ENCODE measurements around the gene CABLES1. TPM values are rescaled to one million over a fixed set of nuclear protein-coding genes. Genes with fewer than 3 reads are reported as not detected.

The CABLES1 gene
- total RNA-seq, 1 experiment from 2014 or later: 21.9 TPM

DNA sequence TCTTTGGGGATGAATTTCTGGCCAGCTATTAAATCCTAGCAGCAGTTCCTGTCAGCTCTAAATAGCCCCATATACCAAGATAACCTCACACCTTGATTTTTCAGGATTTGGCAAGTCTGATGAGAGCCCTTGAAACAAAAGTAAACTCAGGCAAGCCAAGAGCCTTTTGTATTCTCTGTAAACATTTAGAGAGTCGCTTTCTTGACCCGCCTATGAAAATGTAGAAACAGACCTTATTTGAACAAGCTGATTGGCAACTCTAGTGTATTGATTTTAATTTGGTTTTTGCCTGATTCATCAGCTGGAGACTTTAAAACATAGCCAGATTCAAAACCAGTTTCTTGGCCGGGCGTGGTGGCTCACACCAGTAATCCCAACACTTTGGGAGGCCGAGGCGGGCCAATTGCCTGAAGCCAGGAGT, 43.4 kb downstream of the CABLES1 start:
- DNase-seq: no peak
- Histone ChIP-seq H3K27ac (no peak overlapping the region), H3K4me1 (no peaks in the 10 kb centered on the region), H3K9me3 (replicated peaks) (no peaks in the 10 kb centered on the region), H3K27me3 (no peaks in the 10 kb centered on the region), H3K36me3 (no peaks in the 10 kb centered on the region), H3K4me3 (no peak overlapping the region)

DNA sequence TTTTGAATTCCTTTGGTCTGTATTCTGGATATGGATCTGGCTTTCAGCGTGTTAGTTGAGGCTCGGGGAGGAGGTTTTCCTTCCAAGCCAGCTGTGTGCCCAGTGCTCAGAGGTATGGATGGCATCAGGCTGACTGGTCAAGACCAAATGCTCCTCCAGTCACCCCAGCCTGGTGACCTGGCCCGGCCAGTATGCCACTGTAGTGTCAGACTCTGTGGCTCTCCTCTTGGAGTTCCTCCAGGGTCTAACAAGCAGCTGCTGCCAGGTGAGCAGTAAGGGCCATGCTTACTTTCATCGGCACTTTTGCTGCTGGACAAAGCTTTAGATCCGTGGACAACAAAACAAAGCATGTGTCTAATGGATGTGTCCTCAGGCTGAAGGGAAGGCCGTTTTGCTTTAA, 44.1 kb downstream of the CABLES1 start:
- no peak overlapping the region for H3K27ac ChIP-seq
- DNase-seq: no peak
- no peaks in the 10 kb centered on the region for H3K4me1 ChIP-seq
- H3K36me3 ChIP-seq: no peaks in the 10 kb centered on the region
- no peaks in the 10 kb centered on the region for H3K27me3 ChIP-seq
- no peaks in the 10 kb centered on the region for H3K9me3 ChIP-seq (replicated peaks)
- no peak overlapping the region for H3K4me3 ChIP-seq

DNA sequence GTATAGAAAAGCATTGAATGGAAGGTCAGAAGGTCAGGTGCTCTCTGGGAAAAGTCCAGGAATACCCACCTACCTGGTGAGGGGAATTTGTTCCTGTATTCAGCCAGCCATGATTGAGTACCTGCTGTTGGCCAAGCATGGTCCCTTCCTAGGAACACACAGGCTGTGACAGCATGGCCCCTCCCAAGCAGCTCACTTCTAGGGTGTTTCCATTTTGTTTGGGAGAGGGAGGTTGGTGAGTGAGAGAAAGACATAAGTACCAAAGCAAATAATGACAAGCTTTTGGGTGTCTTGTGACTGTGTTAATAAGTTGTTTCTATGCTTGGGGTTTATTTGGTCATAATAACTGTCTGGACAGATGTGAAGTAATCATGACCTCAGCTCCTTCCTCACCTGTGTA, 46.3 kb downstream of the CABLES1 start:
- H3K4me3 ChIP-seq: no peak overlapping the region
- no peaks in the 10 kb centered on the region for H3K27me3 ChIP-seq
- DNase-seq: no peak
- no peak overlapping the region for H3K27ac ChIP-seq
- no peaks in the 10 kb centered on the region for H3K36me3 ChIP-seq
- no peaks in the 10 kb centered on the region for H3K9me3 ChIP-seq (replicated peaks)
- no peaks in the 10 kb centered on the region for H3K4me1 ChIP-seq

DNA sequence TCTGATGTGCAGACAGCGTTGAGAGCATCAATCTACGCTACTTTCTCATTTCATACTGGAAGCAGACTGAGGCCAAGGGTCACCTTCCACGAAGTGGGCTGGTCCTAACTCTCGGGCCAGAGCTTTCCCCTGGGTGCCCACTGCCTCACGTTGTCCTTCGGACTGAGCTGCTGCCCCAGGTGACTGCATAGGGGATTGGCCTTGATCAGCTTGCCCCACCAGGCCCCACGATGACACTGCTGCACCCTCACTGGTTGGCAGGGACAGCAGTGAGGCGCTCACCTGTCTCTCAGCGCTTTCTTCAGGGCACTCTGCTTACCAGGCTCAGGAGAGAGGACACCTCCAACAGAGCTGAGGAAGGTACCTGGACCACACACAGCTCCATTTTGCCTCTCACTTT, 47.3 kb downstream of the CABLES1 start:
- Histone ChIP-seq H3K4me3 (no peak overlapping the region), H3K27me3 (no peaks in the 10 kb centered on the region), H3K4me1 (no peaks in the 10 kb centered on the region), H3K36me3 (no peaks in the 10 kb centered on the region), H3K9me3 (replicated peaks) (no peaks in the 10 kb centered on the region), H3K27ac (no peak overlapping the region)
- DNase-seq: no peak

DNA sequence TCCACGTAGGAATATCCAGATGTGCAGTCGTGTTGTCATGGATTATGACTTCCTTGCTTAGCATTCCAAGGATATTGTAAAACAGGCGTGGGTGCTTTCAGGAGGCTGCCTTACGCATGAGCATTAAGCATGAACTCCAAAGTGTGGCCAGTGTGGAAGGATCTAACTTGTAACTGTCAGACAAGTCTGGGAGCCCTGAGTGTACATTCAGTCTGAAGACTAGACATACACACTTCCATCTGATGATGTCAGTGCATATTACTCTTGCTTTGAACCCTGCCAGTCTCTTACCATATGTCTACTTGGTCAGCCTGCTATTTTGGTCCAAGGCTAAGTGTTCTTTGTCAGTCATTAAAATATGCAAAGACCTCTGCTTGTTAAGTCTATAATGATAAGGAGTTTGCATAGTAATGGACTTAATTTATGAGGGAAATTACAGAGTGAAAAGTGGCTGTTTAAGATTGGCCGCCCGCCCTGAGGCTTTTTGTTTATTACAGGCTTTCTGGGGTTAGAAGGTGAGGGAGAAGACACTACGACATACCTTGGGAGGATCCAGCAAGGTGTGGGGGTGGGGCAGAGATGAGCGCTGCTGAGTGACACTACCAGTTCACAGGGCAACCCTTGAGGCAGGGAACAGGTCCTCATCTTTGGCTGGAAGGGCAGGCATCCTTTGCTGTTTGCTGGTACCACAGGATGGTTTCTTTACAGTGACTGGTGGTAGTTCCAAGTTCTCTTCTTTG, 48.3 kb downstream of the CABLES1 start:
- Histone ChIP-seq H3K27ac (no peak overlapping the region), H3K4me1 (no peaks in the 10 kb centered on the region), H3K27me3 (no peaks in the 10 kb centered on the region), H3K9me3 (replicated peaks) (no peaks in the 10 kb centered on the region), H3K36me3 (no peaks in the 10 kb centered on the region), H3K4me3 (no peak overlapping the region)
- no peak for DNase-seq

DNA sequence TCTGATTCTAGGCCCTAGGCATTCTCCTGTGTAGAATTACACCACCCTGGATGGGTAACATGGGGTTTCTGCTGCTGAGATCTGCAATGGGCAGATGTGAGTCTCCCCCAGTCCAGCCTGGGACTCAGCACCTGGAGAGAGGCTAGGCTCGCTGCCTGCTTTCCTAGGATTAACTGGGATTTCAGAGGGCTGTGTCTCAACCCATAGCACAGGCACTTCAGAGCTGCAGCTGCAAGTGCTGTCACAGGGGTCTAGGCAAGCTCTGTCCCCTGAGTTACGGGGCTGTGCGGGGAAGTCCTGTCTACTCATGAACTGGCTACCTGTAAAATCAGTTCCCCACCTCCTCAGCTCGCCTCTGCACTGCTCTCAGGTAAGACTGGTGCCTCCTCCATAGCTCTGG, 51.5 kb downstream of the CABLES1 start:
- H3K27me3 ChIP-seq: no peaks in the 10 kb centered on the region
- no peak for DNase-seq
- H3K27ac ChIP-seq: no peak overlapping the region
- no peaks in the 10 kb centered on the region for H3K9me3 ChIP-seq (replicated peaks)
- no peaks in the 10 kb centered on the region for H3K36me3 ChIP-seq
- H3K4me1 ChIP-seq: no peaks in the 10 kb centered on the region
- H3K4me3 ChIP-seq: no peak overlapping the region

DNA sequence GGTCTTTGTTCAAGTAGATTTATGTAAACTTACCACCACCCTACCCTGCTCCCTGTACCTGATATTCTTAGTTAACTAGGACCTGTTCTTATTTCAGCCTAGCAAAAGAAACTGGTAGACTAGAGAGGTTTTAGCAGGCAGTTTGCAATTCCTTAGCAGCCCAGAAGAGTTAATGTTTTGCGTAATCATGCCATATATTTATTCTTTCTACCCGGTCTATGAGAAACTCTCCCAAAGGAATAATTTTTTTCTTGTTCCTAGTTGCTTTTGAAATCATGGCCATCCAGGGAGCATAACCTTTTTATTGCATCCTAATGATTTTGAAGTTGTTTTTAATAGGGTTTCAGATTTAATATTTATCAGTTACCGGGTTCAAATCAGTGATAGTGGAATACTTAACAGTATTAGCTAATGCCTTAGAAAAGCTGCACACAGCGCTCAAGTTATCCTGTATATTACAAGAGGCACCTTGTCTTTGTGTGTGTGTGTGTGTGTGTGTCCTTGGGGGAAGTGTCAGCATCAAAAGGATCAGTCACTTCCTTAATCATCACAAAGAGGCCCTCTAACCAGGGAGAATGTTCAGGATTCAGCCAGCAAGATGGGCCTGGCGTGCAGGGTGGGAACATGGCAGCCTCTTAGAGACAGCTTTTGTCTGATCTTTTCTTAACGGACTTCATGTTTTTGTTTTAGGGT, 52.9 kb downstream of the CABLES1 start:
- no peak overlapping the region for H3K27ac ChIP-seq
- H3K27me3 ChIP-seq: no peaks in the 10 kb centered on the region
- DNase-seq: no peak
- H3K36me3 ChIP-seq: no peaks in the 10 kb centered on the region
- H3K4me1 ChIP-seq: peaks cover 5% of the 10 kb centered on the region
- no peak overlapping the region for H3K4me3 ChIP-seq
- H3K9me3 ChIP-seq (replicated peaks): no peaks in the 10 kb centered on the region

DNA sequence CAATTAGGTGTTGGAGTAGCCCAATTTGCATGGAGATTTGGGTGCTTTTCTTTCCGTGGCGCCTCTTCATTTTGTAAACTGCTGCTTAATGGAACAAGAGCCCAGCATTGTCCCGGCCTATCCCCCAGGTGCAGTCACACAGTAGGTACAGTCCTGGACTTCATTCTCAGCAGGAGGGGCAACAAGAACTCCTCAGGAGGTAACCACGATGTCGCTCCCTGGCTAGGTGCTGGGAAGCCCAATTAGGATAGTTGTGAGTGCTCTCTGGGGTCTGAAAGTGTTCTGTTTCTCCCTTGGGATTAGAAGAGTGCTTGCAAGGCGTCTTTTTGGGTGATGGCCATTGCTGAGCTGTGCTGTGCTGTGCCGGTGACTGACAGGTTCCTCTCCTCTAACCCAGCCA, 53.8 kb downstream of the CABLES1 start:
- H3K36me3 ChIP-seq: no peaks in the 10 kb centered on the region
- DNase-seq: no peak

DNA sequence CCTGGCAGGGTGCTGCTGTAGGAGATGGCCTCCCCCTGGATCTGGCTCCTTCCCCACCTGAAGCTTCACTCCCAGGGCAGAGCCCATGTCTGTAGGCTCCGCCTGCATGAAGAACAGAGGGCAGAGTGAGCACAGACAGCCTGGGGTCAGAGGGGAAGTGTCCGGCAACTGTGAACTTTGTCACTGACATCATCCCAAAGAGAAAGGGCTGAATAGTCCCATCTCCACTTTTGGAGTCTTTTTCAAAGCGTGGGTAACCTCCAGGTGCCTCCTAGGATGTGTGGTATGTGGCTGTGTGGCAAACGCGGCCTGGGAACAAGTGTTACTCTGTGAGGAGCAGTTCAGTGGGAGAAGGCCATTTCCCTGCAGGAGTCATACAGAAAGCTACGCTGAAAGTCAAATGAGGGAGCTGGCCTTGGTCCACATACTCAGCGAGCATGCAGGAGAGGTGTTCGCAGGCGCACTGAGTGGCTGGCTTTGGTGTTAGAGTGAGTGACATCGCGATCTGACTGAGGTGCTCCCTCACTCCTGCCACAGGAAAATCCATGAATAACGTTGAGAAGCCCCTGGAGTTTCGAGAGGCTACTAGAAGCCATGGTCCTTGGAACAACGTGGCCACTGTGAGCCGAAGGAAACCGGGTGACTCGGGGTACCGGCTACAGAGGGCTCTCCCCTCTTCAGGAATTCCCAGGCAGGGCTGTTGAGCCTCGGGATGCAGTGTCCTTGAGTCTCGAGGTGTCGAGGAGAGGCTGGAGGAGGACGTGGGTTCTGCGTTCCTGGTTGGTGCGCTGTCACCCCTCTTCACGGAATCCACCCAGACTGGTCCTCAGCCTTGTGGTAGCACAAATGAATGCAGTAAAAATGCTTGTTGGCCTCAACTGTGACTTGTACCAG, 54.7 kb downstream of the CABLES1 start:
- Histone ChIP-seq H3K9me3 (replicated peaks) (no peaks in the 10 kb centered on the region), H3K4me1 (peaks cover 5% of the 10 kb centered on the region), H3K4me3 (no peak overlapping the region), H3K36me3 (no peaks in the 10 kb centered on the region), H3K27me3 (no peaks in the 10 kb centered on the region), H3K27ac (no peak overlapping the region)
- DNase-seq: no peak

More for the DNA sequence above, 53.8 kb downstream of the CABLES1 start:
- H3K9me3 ChIP-seq (replicated peaks): no peaks in the 10 kb centered on the region
- no peak overlapping the region for H3K4me3 ChIP-seq
- H3K27me3 ChIP-seq: no peaks in the 10 kb centered on the region
- H3K27ac ChIP-seq: no peak overlapping the region
- H3K4me1 ChIP-seq: peaks cover 5% of the 10 kb centered on the region

DNA sequence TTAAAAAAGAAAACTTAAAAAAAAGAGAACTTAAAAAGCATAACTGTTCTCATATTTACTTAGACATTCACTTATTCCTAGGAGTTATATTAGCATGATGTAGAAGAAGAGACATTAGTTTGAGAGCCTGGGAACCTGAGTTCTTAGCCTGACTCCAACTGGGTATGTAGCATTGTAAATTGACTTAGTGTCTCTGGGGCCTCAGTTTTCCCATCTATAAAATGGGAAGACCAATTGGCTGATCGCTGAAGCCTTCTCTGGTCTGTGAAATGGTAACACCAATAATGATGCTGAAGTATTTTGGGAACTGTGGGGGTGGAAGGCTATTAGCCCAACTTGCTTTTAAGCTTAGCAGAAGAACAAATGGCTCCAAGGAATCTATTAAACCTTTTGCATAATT, 55.9 kb downstream of the CABLES1 start:
- no peak for DNase-seq
- Histone ChIP-seq H3K4me1 (peaks cover 5% of the 10 kb centered on the region), H3K9me3 (replicated peaks) (no peaks in the 10 kb centered on the region), H3K27ac (no peak overlapping the region), H3K36me3 (no peaks in the 10 kb centered on the region), H3K27me3 (no peaks in the 10 kb centered on the region), H3K4me3 (no peak overlapping the region)

DNA sequence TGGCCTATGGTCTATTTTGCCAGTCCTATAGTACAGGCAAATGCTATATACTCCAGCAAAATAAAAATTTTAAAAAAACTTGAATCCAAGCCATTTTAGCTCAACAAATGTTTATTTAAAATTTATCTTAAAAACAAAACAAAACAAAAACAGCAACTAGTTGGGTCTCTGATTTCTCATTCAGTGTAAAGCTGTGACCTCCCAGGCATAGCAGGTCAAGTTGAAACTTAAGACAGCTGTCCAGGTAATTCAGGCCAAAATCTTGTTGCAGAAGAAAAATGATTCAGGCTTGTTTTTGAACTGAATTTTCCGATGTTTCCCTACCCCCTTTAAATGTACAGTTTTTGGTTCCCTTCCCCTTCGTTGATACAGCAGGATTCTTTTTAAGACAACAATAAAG, 58.5 kb downstream of the CABLES1 start:
- H3K4me1 ChIP-seq: peaks cover 5% of the 10 kb centered on the region
- H3K4me3 ChIP-seq: no peak overlapping the region
- no peaks in the 10 kb centered on the region for H3K9me3 ChIP-seq (replicated peaks)
- DNase-seq: no peak
- no peaks in the 10 kb centered on the region for H3K36me3 ChIP-seq
- no peak overlapping the region for H3K27ac ChIP-seq
- no peaks in the 10 kb centered on the region for H3K27me3 ChIP-seq

DNA sequence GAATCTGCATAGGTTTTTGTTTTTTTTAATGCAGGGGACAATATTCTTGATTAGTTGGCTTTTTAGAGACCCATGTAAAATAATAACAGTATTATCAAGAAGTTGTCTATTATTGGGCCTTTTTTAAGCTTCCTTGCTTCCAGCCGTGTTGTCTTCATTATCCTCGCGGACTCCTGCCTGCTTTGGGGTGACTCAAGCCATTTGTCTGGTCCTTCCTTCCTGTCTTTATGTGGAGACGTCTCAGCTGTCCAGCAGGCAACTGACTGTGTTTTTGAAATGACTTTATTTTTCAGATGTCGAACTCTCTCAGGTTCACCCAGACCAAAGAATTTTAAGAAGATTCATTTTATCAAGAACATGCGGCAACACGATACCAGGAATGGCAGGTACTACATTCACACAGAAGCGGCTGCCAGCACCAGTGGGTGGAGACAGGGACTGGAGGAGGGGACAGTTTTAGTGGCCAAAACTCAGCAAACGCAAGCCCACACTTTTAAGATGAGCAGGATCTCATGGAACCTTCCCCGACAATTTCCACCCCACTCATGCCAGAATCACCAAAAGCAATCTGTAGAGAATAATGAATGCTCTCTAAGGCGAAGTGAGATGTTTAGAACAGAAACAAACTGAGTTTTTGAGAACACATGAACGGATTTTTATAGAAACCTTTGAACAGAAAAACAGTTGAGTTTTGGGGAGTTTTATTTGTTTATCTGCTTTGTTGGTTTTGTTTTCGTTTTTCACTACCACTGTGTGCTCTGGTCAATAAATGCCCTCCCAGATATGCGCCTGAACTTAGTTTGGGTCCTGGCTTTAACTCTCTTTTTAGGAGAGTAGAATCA, 59.1 kb downstream of the CABLES1 start:
- no peak for DNase-seq
- no peak overlapping the region for H3K4me3 ChIP-seq
- peaks cover 5% of the 10 kb centered on the region for H3K4me1 ChIP-seq
- no peak overlapping the region for H3K27ac ChIP-seq
- H3K27me3 ChIP-seq: no peaks in the 10 kb centered on the region
- no peaks in the 10 kb centered on the region for H3K36me3 ChIP-seq
- H3K9me3 ChIP-seq (replicated peaks): no peaks in the 10 kb centered on the region

DNA sequence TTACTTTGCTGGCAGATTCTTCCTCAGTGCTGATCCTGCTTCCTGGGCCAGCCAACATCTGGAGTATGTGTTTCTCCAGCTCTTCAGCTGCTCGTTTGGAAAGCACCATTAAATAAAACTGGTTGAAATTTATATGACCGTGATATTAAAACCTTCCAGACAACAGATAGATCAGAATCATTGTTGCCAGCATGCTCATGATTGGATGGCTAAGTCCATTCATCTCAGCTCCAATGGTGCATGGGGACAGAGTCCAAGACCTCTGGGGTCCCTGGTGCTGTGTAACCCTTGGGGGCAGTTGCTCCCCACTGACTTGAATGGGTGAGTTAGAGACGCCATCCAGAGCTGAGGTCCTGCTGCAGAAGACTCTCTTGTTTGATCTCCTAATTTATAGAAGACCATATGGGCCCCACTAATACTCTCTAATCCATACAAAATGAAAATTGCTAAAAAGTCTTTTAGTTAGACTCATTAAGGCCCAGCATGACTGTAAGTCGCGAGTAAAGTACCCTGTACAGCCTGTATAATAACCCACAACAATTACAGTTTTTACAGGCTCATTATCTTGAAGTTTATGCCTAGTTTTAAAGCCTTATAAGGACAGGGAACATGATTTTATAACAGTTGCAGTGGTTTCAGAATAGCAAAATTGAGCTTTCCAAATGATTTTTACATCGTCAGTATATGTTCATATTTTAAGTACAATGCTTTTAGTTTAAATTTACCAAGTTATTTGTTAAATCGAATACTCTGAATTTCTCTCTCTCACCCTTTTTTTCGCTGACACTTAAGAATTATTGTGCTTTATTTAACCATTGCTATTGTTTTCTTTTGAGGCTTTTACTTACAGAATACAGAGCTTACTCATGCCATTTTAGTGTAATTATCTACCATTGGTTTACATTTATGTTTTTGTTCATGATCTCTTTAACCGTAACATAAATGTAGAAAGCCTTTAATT, 60.0 kb downstream of the CABLES1 start:
- no peak for DNase-seq
- Histone ChIP-seq H3K27me3 (no peaks in the 10 kb centered on the region), H3K36me3 (no peaks in the 10 kb centered on the region), H3K9me3 (replicated peaks) (no peaks in the 10 kb centered on the region), H3K4me3 (no peak overlapping the region), H3K27ac (no peak overlapping the region), H3K4me1 (peaks cover 5% of the 10 kb centered on the region)
